Activated CD8-positive, alpha-beta memory T cell treated with anti-CD3 and anti-CD28 coated beads, Interleukin-2, amount 10 ng/mL, durations not matched to agents 7 days and 5 days (primary cell): ENCODE data around the gene IL20. TPM values are rescaled to one million over a fixed set of nuclear protein-coding genes. Genes with fewer than 3 reads are reported as not detected.
"Not testable (repeated sequence)": the region's sequence is repeated elsewhere in the genome, so short reads cannot be mapped to it uniquely, and the experiment has no call there.

ENCODE experiments used
- ATAC-seq: fragments of 150-1000 bp; cut with Tn5 transposase; one replicate; pipeline ENCODE4 v1.10.0; 2021; ENCODE audit warnings: moderate library complexity
- CTCF ChIA-PET: fragments of 350-600 bp; sonication (Branson Sonifier 250); formaldehyde crosslinking; loops from one replicate; lab custom pipeline; 2021; ENCODE audit warnings: antibody characterized with exemption; lab: Charles Lee
- DNase-seq: peaks from one replicate; pipeline ENCODE4 v3.0.0-alpha.2; 2020
- H3K27ac Mint-ChIP-seq: one replicate; pipeline ENCODE4 v1.8.0; 2021; ENCODE audit warnings: mild to moderate bottlenecking, mixed read lengths
- H3K27me3 Mint-ChIP-seq: one replicate; pipeline ENCODE4 v1.8.0; 2021; ENCODE audit warnings: mixed read lengths
- H3K36me3 Mint-ChIP-seq: one replicate; pipeline ENCODE4 v1.8.0; 2021; ENCODE audit warnings: mild to moderate bottlenecking, mixed read lengths
- H3K4me1 Mint-ChIP-seq: one replicate; pipeline ENCODE4 v1.8.0; 2021; ENCODE audit warnings: mixed read lengths
- H3K4me3 Mint-ChIP-seq: one replicate; pipeline ENCODE4 v1.8.0; 2021; ENCODE audit warnings: mild to moderate bottlenecking, moderate library complexity, mixed read lengths
- H3K9me3 Mint-ChIP-seq: one replicate; pipeline ENCODE4 v1.8.0; 2022; ENCODE audit warnings: low read depth, mixed read lengths
- total RNA-seq, 2 experiments: library from RNA; stranded (reverse); gene quantifications; one replicate each; pipeline ENCODE4 v1.2.3, GENCODE V29; 2021

IL20 gene
- total RNA-seq, 2 experiments from 2014 or later, result not detected

- Mint-ChIP-seq H3K36me3 (no peaks in the 10 kb centered on the region), H3K9me3 (no peaks in the 10 kb centered on the region), H3K27ac (no peak overlapping the region), H3K4me1 (no peaks in the 10 kb centered on the region), H3K27me3 (peaks cover 46% of the 10 kb centered on the region), H3K4me3 (no peak overlapping the region)
- no peak for ATAC-seq
- CTCF ChIA-PET, result interaction anchor here (0.9 to 1.3 kb wide), 4 partner anchors 17 to 86 kb away, joined by 3 read pairs; partner anchors contain the start of gene IL20
- DNase-seq, result no peak
Measured at GRCh38 chr1:206847946-206848345, 17.5 kb upstream of the IL20 start.

GRCh38 chr1:206850401-206850800 lies 15.0 kb upstream of the IL20 start:
- Mint-ChIP-seq H3K27me3 (peaks cover 52% of the 10 kb centered on the region), H3K4me1 (no peaks in the 10 kb centered on the region), H3K36me3 (no peaks in the 10 kb centered on the region), H3K4me3 (no peak overlapping the region), H3K27ac (no peak overlapping the region), H3K9me3 (no peaks in the 10 kb centered on the region)
- CTCF ChIA-PET, result interaction anchor here (1.3 kb wide), 1 partner anchor 47 kb away, joined by 3 read pairs; no protein-coding TSS in a partner anchor
- DNase-seq (no peak), ATAC-seq (no peak)

- no peak overlapping the region for H3K4me3 Mint-ChIP-seq
- H3K27ac Mint-ChIP-seq, result no peak overlapping the region
- peaks cover 7% of the 10 kb centered on the region for H3K4me1 Mint-ChIP-seq
- no peaks in the 10 kb centered on the region for H3K9me3 Mint-ChIP-seq
- no peaks in the 10 kb centered on the region for H3K36me3 Mint-ChIP-seq
- H3K27me3 Mint-ChIP-seq, result peaks cover 52% of the 10 kb centered on the region
- ATAC-seq, result no peak
- CTCF ChIA-PET, result interaction anchor here (1.0 to 1.3 kb wide), 2 partner anchors 8 to 48 kb away, joined by 3 read pairs; no protein-coding TSS in a partner anchor
- no peak for DNase-seq
Measured at GRCh38 chr1:206851341-206852010, 13.9 kb upstream of the IL20 start.

GRCh38 chr1:206852662-206853061 lies 12.8 kb upstream of the IL20 start:
- CTCF ChIA-PET, result interaction anchor here (1.0 to 2.1 kb wide), 3 partner anchors 9 to 118 kb away, joined by 3 to 4 read pairs (median 4); no protein-coding TSS in a partner anchor
- H3K9me3 Mint-ChIP-seq, H3K36me3 Mint-ChIP-seq, ATAC-seq, H3K27ac Mint-ChIP-seq, DNase-seq, H3K4me3 Mint-ChIP-seq: not testable (repeated sequence)
- peaks cover 19% of the 10 kb centered on the region for H3K4me1 Mint-ChIP-seq
- peaks cover 52% of the 10 kb centered on the region for H3K27me3 Mint-ChIP-seq

- ATAC-seq, DNase-seq, H3K4me3 Mint-ChIP-seq, H3K36me3 Mint-ChIP-seq, H3K27ac Mint-ChIP-seq, H3K9me3 Mint-ChIP-seq: not testable (repeated sequence)
- CTCF ChIA-PET, result interaction anchor here (1.3 to 2.1 kb wide), 2 partner anchors 44 to 119 kb away, joined by 4 read pairs; no protein-coding TSS in a partner anchor
- Mint-ChIP-seq H3K27me3 (peaks cover 46% of the 10 kb centered on the region), H3K4me1 (peaks cover 20% of the 10 kb centered on the region)
Measured at GRCh38 chr1:206853696-206854095, 11.7 kb upstream of the IL20 start.

- Mint-ChIP-seq H3K9me3 (no peaks in the 10 kb centered on the region), H3K27me3 (peaks cover 39% of the 10 kb centered on the region), H3K36me3 (no peaks in the 10 kb centered on the region), H3K4me1 (peaks cover 23% of the 10 kb centered on the region), H3K27ac (no peak overlapping the region), H3K4me3 (no peak overlapping the region)
- CTCF ChIA-PET, result interaction anchor here (0.7 to 2.1 kb wide), 3 partner anchors 30 to 120 kb away, joined by 3 to 4 read pairs (median 3); no protein-coding TSS in a partner anchor
- DNase-seq, result no peak
- no peak for ATAC-seq
Measured at GRCh38 chr1:206854401-206855129, 10.9 kb upstream of the IL20 start.

- no peaks in the 10 kb centered on the region for H3K9me3 Mint-ChIP-seq
- DNase-seq (no peak), ATAC-seq (no peak)
- CTCF ChIA-PET, result interaction anchor here (0.8 to 1.2 kb wide), 2 partner anchors 9 to 27 kb away, joined by 3 to 4 read pairs; partner anchors contain the start of gene IL20
- H3K27ac Mint-ChIP-seq, result no peak overlapping the region
- peaks cover 33% of the 10 kb centered on the region for H3K27me3 Mint-ChIP-seq
- no peak overlapping the region for H3K4me3 Mint-ChIP-seq
- H3K4me1 Mint-ChIP-seq, result peaks cover 23% of the 10 kb centered on the region
- H3K36me3 Mint-ChIP-seq, result no peaks in the 10 kb centered on the region
Measured at GRCh38 chr1:206855859-206856258, 9.6 kb upstream of the IL20 start.

- no peak overlapping the region for H3K4me3 Mint-ChIP-seq
- peaks cover 23% of the 10 kb centered on the region for H3K4me1 Mint-ChIP-seq
- DNase-seq, result no peak
- H3K9me3 Mint-ChIP-seq, result no peaks in the 10 kb centered on the region
- H3K27ac Mint-ChIP-seq, result no peak overlapping the region
- peak; percentile 45 for ATAC-seq
- CTCF ChIA-PET, result interaction anchor here (1.2 to 3.4 kb wide), 3 partner anchors 26 to 122 kb away, joined by 4 to 16 read pairs (median 4); no protein-coding TSS in a partner anchor
- no peaks in the 10 kb centered on the region for H3K36me3 Mint-ChIP-seq
- peaks cover 32% of the 10 kb centered on the region for H3K27me3 Mint-ChIP-seq
Measured at GRCh38 chr1:206856674-206857464, 8.6 kb upstream of the IL20 start.

GRCh38 chr1:206859082-206859521 lies 6.3 kb upstream of the IL20 start:
- Mint-ChIP-seq H3K9me3 (no peaks in the 10 kb centered on the region), H3K27ac (no peak overlapping the region), H3K36me3 (no peaks in the 10 kb centered on the region), H3K4me3 (no peak overlapping the region), H3K27me3 (peaks cover 30% of the 10 kb centered on the region), H3K4me1 (peaks cover 23% of the 10 kb centered on the region)
- no peak for DNase-seq
- CTCF ChIA-PET, result interaction anchor here (0.9 to 3.4 kb wide), 6 partner anchors 29 to 191 kb away, joined by 3 to 16 read pairs (median 4); no protein-coding TSS in a partner anchor
- ATAC-seq, result no peak

GRCh38 chr1:206860165-206860564 lies 5.3 kb upstream of the IL20 start:
- Mint-ChIP-seq H3K36me3 (no peaks in the 10 kb centered on the region), H3K4me3 (no peak overlapping the region), H3K27me3 (peaks cover 34% of the 10 kb centered on the region), H3K4me1 (peaks cover 27% of the 10 kb centered on the region), H3K27ac (no peak overlapping the region), H3K9me3 (no peaks in the 10 kb centered on the region)
- DNase-seq, result no peak
- CTCF ChIA-PET, result interaction anchor here (1.1 to 1.7 kb wide), 4 partner anchors 43 to 190 kb away, joined by 3 to 7 read pairs (median 4); no protein-coding TSS in a partner anchor
- no peak for ATAC-seq

GRCh38 chr1:206863266-206863665 lies 2.2 kb upstream of the IL20 start:
- no peak overlapping the region for H3K27ac Mint-ChIP-seq
- DNase-seq (no peak), ATAC-seq (no peak)
- H3K9me3 Mint-ChIP-seq, result no peaks in the 10 kb centered on the region
- H3K4me3 Mint-ChIP-seq, result no peak overlapping the region
- H3K36me3 Mint-ChIP-seq, result no peaks in the 10 kb centered on the region
- CTCF ChIA-PET, result interaction anchor here (1.1 kb wide), 1 partner anchor 49 kb away, joined by 3 read pairs; no protein-coding TSS in a partner anchor
- peaks cover 7% of the 10 kb centered on the region for H3K4me1 Mint-ChIP-seq
- H3K27me3 Mint-ChIP-seq, result peaks cover 59% of the 10 kb centered on the region

GRCh38 chr1:206866062-206866461 lies 639 bp downstream of the IL20 start:
- ATAC-seq, result no peak
- Mint-ChIP-seq H3K4me1 (peaks cover 4% of the 10 kb centered on the region), H3K27ac (no peak overlapping the region), H3K27me3 (peaks cover 64% of the 10 kb centered on the region), H3K36me3 (no peaks in the 10 kb centered on the region), H3K9me3 (no peaks in the 10 kb centered on the region), H3K4me3 (no peak overlapping the region)
- CTCF ChIA-PET, result interaction anchor here (1.3 to 2.6 kb wide), 4 partner anchors 31 to 116 kb away, joined by 4 to 19 read pairs (median 8); no protein-coding TSS in a partner anchor
- DNase-seq, result no peak
